ENCODE data around the gene OPN1MW3. TPM values are rescaled to one million over a fixed set of nuclear protein-coding genes. Genes with fewer than 3 reads are reported as not detected.
"Not testable (repeated sequence)": the region's sequence is repeated elsewhere in the genome, so short reads cannot be mapped to it uniquely, and the experiment has no call there.

OPN1MW3 gene
- total RNA-seq, 1 experiment from 2014 or later = not detected

GRCh38 chrX:154211057-154211456, 46.3 kb upstream of the OPN1MW3 start:
- H3K4me2 ChIP-seq (ENCODE audit: insufficient read depth, insufficient read length, low read length); H3K9me3 Mint-ChIP-seq; H4K20me1 ChIP-seq (ENCODE audit: control insufficient read depth, insufficient read depth, insufficient read length); H3K36me3 Mint-ChIP-seq (ENCODE audit: insufficient read depth in 1 of 3, low read depth in 3 of 3); H3K27me3 Mint-ChIP-seq (ENCODE audit: low read depth); H2BK5ac ChIP-seq (ENCODE audit: insufficient read length, low read length); H3K79me2 ChIP-seq (ENCODE audit: insufficient read depth, low read length); DNase-seq; H3K14ac ChIP-seq (ENCODE audit: insufficient read depth, low read length); H4K5ac ChIP-seq (ENCODE audit: insufficient read length, low read depth, low read length); H4K8ac ChIP-seq (replicated peaks; ENCODE audit: insufficient read length, low read depth, low read length); H3K23me2 ChIP-seq (ENCODE audit: insufficient read length, low read depth, low read length, poor library complexity, severe bottlenecking); H3K9ac ChIP-seq (ENCODE audit: extremely low read depth, insufficient read length, low read length); H2BK12ac ChIP-seq (ENCODE audit: insufficient read length, low read depth, low read length); H3K18ac ChIP-seq (ENCODE audit: insufficient read length, low read depth, low read length); H3K4ac ChIP-seq (ENCODE audit: low read depth, low read length); H3T11ph ChIP-seq (ENCODE audit: low read length); H3K23ac ChIP-seq (ENCODE audit: insufficient read length, low read depth, low read length); H3K27ac ChIP-seq (ENCODE audit: insufficient read length, low read depth, low read length); H2AFZ ChIP-seq (ENCODE audit: low read length); H3K27me3 ChIP-seq (ENCODE audit: insufficient read depth, low read length); H3K4me1 Mint-ChIP-seq; H3K79me1 ChIP-seq (ENCODE audit: insufficient read depth, low read depth, low read length, poor library complexity, severe bottlenecking); H4K91ac ChIP-seq (ENCODE audit: insufficient read length, low read depth, low read length); H3K27ac Mint-ChIP-seq; H2AK5ac ChIP-seq (ENCODE audit: insufficient read length, low read length); H3K4me1 ChIP-seq (ENCODE audit: insufficient read depth, low read length); H3K4me3 Mint-ChIP-seq; H2BK15ac ChIP-seq (ENCODE audit: low read depth, low read length); H3K9me3 ChIP-seq (ENCODE audit: control insufficient read depth, low read depth, low read length); H3K56ac ChIP-seq (ENCODE audit: insufficient read length, low read depth, low read length); H2BK120ac ChIP-seq (ENCODE audit: low read depth, low read length, poor library complexity, severe bottlenecking); H2BK20ac ChIP-seq (ENCODE audit: low read depth, low read length, poor library complexity, severe bottlenecking): not testable (repeated sequence)
- no CpG with 5 or more reads among the region's 9 CpGs for WGBS (ENCODE audit: extremely low coverage, insufficient read length, low lambda C conversion rate)

GRCh38 chrX:154211499-154211898, 45.9 kb upstream of the OPN1MW3 start:
- not testable (repeated sequence) for H3K27me3 Mint-ChIP-seq (ENCODE audit: low read depth); H3K79me1 ChIP-seq (ENCODE audit: insufficient read depth, low read depth, low read length, poor library complexity, severe bottlenecking); H3K14ac ChIP-seq (ENCODE audit: insufficient read depth, low read length); H4K8ac ChIP-seq (replicated peaks; ENCODE audit: insufficient read length, low read depth, low read length); H3K4me3 Mint-ChIP-seq; H3K4me1 ChIP-seq (ENCODE audit: insufficient read depth, low read length); DNase-seq; H3K4ac ChIP-seq (ENCODE audit: low read depth, low read length); H4K5ac ChIP-seq (ENCODE audit: insufficient read length, low read depth, low read length); H3K23ac ChIP-seq (ENCODE audit: insufficient read length, low read depth, low read length); H3K9me3 Mint-ChIP-seq; H3K4me1 Mint-ChIP-seq; H2BK12ac ChIP-seq (ENCODE audit: insufficient read length, low read depth, low read length); H3K36me3 Mint-ChIP-seq (ENCODE audit: insufficient read depth in 1 of 3, low read depth in 3 of 3); H2BK15ac ChIP-seq (ENCODE audit: low read depth, low read length); H2BK20ac ChIP-seq (ENCODE audit: low read depth, low read length, poor library complexity, severe bottlenecking); H3K27ac Mint-ChIP-seq; H3K9me3 ChIP-seq (ENCODE audit: control insufficient read depth, low read depth, low read length); H3K27ac ChIP-seq (ENCODE audit: insufficient read length, low read depth, low read length); H2BK5ac ChIP-seq (ENCODE audit: insufficient read length, low read length); H3K4me2 ChIP-seq (ENCODE audit: insufficient read depth, insufficient read length, low read length); H2BK120ac ChIP-seq (ENCODE audit: low read depth, low read length, poor library complexity, severe bottlenecking); H3K79me2 ChIP-seq (ENCODE audit: insufficient read depth, low read length); H3K18ac ChIP-seq (ENCODE audit: insufficient read length, low read depth, low read length); H4K91ac ChIP-seq (ENCODE audit: insufficient read length, low read depth, low read length); H2AFZ ChIP-seq (ENCODE audit: low read length); H3K23me2 ChIP-seq (ENCODE audit: insufficient read length, low read depth, low read length, poor library complexity, severe bottlenecking); H2AK5ac ChIP-seq (ENCODE audit: insufficient read length, low read length); H4K20me1 ChIP-seq (ENCODE audit: control insufficient read depth, insufficient read depth, insufficient read length); H3K56ac ChIP-seq (ENCODE audit: insufficient read length, low read depth, low read length); H3K9ac ChIP-seq (ENCODE audit: extremely low read depth, insufficient read length, low read length); H3K27me3 ChIP-seq (ENCODE audit: insufficient read depth, low read length); H3T11ph ChIP-seq (ENCODE audit: low read length)
- no CpG with 5 or more reads among the region's 10 CpGs for WGBS (ENCODE audit: extremely low coverage, insufficient read length, low lambda C conversion rate)
